NCI-H526 (cell line): ENCODE data around the gene SLC15A3.
"Not testable (repeated sequence)": the region's sequence is repeated elsewhere in the genome, so short reads cannot be mapped to it uniquely, and the experiment has no call there.

Experiments
- DNase-seq, 2 experiments: peaks; one replicate each; lab custom pipeline; 2025; lab: John Stamatoyannopoulos, UW

Gene SLC15A3

DNA sequence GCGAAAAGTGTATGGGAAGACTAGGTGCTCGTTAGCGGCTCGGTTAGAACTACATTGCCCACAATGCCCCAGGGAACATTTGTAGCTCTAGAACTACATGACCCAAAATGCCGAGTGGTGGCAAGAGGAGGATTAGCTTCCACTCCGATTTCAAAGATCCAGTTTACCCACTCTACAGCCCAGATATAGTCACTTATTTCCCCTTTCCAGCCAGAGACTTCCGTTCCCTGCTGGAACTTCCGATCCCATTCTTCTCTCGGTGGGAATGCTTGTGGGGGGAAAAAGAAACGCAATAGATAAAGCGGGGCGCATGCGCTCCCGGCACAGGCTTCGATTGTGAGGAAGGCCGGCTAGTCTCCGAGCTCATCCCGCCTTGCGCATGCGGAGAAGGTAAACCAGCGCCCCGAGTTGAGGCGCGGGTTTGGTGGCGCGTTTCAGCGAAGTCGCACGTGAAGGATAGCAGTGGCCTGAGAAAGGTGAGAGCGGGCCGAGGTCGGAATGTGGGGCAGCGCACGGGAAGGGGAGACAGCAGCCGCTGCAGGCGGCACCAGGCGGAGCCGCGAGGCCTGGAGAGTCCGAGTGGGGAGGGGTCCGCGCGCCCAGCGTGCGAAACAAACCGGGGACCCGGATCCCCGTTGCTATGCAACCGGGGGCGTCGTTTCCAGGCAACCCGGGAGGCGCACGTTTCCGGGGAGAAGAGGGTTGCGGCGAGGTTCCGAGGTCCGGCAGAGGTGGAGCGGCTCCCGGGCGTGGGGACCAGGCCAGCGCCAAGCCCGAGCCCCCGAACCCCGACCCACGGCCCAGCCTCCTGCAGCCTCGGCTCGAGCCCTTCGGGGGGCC lies 38.0 kb downstream of the SLC15A3 start, which contains the start of gene TMEM109:
Gene TMEM109 (plus strand): TSS at position 366 of the 840 bp plus-strand sequence. CDS start 5,536 bp downstream, outside the sequence.
- peak; percentile 96 to 97 for DNase-seq

DNA sequence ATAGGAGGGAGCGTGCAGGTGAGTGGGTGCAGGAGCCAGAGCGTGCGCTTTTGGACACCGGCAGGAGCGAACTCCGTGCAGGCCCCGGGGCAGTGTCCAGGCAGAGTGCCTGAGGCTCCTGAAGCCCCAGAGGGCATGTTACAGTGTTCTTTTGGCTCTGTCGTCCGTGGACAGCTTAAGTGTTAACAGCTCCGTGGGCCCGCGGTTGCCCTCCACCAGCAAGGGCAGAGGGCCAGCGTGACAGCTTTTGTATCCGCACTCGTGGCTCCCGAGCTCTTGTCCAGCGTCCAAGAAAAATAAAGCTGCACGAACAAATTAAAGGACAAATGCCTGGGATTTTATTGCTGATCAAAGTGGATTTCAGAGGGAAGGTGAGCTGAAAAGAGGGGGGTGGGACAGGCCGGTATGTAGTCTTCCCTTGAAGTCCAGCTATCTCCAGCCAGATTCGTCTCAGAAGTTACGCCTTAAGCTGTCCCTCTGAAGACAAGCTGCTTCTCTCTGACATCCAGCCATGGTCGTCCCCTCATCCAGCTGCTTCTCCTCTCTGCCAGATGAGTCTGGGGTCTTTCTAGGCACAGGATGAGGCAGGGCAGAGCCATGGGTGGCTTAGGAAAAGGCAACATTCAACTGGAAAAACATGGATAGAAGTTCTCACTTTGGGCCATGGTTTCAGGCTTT lies 39.0 kb downstream of the SLC15A3 start:
- no peak for DNase-seq

DNA sequence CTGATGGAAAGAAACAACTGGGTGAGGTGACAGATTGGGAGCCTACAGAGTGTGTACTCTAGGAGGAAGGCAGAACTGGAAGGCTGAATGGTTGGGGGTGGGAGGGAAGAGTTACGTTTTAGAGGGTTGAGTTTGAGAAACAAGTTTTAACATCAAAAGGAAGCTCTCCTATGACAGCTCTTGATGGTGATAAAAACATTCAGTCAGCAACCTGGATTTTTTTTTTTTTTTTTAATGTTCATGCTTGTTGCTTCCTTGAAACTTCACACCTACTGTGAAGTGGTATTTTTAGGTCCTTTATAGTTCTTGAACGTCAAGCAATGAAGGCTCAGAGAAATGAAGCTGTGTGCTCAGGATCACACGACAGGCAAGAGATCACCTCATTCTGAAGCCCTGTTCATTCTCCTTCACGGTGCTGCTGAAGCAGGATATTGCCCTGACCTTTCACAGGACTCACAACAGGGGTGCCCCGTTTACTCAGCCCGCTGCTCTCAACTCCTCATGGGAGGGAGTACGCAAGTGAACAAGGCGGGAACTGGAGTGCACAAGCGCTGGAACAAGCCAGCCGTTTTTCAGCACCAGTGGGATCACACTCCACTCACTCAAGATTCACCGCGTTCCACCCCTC lies 39.6 kb downstream of the SLC15A3 start:
- no peak for DNase-seq

DNA sequence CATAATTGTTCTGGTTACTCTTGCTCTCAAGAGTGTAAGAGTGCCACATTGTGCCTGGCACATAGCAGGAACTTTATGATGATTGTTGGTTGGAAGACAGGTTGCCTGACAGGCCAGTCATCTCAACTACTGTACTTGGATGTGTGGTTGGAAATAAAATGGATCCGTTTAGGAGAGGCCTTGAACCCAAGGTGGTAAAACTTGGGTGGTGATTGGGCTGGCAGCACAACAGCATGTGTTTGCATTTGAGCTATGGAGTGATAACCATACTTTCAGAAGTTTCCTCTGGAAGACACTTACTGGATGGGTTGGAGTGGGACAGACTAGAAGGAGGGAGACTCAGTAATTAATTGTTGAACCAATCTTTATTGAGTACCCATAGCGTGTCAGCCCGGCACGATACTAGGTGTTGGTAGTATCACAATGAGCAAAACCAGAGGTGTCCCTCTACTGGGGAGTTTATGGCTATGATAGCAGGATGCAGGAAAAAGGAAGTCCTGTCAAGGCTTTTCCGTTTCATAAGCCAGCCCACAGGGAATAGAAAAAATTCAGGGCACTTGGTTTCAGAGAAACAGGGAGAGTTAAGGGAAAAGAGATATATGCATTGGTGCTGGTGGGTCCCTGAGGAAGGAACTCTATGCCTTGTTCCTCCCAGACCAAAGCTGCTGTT lies 41.1 kb downstream of the SLC15A3 start:
- DNase-seq: no peak

DNA sequence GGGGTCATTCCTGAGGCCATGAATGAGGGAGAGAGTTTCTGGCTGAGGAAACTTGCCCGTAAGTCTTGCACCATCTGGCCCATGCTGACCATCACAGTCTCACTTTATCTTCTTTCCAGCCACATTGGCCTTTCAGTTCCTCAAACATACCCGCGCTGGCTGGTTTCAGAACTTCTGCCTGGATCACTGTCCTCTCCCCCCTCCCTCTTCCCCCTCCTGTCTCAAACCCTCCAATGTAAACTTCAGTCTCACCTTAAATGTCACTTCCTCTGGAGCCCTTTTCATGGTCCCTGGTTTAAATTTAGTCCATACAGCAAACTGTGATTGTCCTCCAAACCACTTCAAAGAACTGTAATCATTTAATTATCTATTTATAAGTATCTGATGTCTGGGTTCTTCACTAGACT lies 41.7 kb downstream of the SLC15A3 start:
- DNase-seq: no peak

DNA sequence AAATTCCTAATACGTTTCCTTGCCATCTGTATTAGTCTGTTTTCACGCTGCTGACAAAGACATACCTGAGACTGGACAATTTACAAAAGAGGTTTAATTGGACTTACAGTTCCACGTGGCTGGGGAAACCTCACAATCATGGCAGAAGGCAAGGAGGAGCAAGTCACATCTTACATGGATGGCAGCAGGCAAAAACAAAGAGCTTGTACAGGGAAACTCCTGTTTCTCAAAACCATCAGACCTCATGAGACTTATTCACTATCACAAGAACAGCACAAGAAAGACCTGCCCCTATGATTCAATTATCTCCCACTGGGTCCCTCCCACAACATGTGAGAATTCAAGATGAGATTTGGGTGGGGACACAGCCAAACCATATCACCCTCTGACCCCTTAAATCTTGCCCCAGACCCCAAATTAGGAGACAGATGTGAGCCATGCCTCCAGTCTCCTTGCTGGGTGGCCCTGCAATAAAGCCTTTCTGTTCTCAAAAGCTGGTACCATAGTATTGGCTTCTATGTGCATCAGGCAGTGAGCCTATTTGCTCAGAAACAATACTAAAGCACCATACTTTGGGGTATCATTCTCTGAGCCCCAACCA lies 42.2 kb downstream of the SLC15A3 start:
- DNase-seq: not testable (repeated sequence)

DNA sequence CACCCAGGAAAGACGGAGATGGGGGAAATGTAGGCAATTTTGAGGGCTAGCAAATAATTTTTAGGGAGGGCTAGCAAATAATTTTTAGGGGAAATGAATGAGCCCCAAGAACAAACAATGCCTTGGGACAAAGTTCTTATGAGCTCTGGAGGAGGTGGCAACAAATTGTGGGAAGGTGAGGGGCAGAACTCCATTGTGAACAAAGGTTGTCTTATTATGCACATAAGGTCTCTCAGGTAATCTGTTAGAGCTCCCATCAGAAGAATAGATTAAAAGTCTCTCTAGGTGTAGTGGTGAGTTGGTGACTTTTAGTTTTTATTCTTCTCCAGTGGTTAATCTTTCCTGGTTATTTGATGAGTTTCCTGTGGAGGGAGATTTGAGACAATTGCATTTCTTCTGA lies 43.2 kb downstream of the SLC15A3 start:
- DNase-seq: no peak

DNA sequence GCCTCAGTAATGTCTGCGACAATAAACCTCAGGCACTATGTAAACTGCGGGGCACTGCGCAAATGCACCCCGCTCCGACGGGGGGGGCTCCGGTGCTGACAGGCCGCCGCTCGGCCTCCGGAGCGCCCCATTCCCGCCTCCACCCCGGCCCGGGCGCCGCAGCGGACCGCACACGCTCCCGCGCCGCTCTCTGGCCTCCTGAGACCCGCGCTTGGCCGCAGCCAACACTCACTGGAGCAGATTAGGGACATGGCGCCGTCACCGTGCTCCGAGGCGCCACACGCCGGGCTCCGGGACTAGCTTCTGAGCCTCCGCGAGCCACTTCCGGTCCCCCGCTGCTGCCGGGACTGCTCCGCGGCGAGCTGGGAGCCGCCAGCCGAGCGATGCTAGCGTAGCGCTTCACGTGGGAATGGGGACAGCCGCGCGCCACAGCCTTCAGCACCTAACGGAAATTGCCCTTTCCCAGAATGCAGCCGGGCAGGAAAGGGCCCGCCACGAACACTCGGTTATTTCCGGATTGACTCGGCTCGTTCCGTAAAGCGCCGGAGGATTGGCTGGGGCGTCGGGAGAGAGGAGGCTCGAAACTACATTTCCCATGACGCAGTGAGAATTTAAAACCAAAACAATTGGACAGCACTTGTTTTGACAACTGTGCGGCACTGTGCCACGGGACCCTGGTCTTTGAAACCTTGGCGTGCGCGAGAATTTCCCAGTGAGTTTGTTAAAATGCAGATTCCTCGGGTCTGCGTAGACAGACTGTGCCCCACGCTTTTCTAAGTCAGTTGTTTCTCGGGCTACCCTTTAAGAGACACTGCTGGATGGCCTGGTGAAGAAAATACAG lies 45.6 kb downstream of the SLC15A3 start, which contains the start of gene PRPF19:
Gene PRPF19 (minus strand): TSS at position 454 of the 841 bp plus-strand sequence. CDS start 203 bp downstream, at position 251.
- DNase-seq: peak; percentile 96 to 98

DNA sequence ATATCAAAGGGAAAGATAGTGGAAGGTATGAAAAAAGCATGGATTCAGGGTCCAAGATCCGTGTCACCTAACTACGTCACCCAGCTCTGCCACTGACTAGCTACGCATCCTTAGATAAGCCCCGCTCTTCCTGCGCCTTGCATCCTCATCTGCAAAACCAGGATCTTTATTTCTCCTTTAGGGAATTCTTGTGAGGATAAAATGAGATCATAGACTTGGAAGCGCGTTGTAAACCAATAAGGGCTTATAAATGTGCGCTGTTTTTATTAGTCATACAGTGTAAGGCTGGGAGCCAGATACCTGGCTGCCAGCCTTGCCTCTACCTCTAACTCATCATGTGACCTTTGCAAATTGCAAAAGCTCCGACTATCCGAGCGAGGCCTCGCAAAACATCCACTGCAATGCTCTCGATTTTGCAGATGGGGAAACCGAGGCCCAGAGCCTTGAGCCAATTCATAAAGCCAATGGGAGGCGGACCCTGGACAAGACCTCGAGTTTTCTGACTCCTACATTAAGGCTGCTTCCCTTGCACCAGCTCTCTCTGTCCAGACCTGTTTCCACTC lies 46.3 kb downstream of the SLC15A3 start:
- peak in 1 of 2 experiments; percentile 55 for DNase-seq

DNA sequence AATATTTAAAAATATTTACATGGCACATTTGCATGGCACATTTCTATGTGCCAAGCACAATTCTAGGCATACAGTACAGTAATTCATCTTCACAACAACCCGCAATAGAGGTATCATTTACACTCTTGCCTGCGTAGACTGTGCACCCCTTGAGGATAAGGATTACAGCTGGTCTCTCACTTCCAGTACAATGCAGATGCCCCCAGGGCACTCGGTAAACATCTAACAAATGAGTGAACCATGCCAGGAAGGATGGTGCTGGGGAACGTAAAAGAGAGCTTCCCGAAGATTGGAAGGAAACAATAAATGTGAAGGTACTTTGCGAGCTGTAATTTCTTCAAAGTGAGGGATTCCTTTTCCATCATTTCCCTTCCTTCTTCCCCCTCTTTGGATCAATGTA lies 46.9 kb downstream of the SLC15A3 start:
- peak; percentile 27 to 51 for DNase-seq

DNA sequence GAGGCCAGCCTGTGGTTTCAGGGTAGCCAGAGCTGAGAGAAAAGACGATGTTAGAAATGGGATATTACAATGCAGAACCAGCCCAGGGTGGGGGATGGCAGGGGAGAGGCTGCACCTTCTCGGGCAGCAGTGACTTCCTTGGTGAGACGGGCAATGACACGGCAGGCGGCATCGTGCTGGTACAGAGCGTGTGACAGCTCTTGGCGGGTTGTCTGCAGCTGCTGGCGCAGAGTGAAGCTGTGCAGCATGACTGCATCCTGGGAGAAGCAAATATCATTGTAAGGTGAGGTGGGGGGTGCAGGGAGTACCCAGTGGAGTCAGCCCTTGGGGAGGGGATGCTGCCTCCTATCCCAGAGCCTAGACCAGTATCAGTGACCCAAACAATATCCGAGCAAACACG lies 49.4 kb downstream of the SLC15A3 start:
- no peak for DNase-seq

DNA sequence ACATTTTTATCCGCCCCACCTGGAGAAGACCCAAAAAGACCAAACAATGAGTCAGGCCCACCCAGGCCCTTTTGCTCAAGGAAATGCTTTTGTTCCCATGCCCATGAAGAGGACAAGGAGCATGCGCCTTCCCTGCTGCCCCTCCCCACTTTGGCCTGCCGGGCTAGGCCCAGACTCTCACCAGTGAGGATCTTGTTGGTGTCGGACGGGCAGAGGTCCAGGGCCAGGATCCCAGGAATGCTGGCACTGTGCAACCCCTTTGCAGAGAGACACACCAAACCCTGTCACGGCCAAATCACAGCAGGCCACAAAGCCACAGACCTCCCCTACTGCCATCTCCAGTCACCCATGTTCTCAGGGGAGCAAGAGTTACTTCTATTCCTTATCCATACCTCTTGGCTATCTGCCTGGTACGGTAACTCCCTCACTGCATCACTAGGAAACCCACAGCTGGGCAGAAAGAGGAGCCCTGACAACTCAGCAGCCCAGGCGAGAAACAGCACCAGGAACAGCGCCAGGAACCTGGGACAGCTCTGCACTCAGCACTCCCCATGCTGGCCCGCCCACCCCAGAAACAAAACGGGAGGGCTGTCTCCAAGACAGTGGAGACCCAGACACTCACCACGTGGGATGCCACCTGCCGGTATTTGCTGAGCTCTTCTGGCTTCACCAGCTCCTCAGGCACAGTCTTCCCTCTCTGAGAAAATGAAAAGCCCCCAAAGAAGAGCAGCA lies 51.1 kb downstream of the SLC15A3 start:
- DNase-seq: no peak

DNA sequence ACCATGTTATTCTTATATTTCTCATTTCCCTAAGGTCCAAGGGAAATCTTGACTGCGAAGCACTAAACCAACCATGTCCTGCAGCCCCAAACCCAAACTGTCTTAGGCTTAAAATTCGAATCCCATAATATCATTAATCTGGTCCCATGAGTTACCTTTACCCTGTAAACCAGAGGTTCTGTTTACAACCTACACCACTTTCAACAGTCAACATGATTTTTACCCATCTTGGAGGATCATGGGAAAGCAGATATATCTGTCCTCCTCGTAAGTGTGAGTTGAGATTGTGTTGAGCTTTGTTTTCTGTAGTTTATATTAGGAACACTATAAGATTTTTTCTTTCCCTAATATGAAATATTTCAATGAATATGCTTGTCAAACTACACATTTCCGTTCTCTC lies 52.0 kb downstream of the SLC15A3 start:
- no peak for DNase-seq

DNA sequence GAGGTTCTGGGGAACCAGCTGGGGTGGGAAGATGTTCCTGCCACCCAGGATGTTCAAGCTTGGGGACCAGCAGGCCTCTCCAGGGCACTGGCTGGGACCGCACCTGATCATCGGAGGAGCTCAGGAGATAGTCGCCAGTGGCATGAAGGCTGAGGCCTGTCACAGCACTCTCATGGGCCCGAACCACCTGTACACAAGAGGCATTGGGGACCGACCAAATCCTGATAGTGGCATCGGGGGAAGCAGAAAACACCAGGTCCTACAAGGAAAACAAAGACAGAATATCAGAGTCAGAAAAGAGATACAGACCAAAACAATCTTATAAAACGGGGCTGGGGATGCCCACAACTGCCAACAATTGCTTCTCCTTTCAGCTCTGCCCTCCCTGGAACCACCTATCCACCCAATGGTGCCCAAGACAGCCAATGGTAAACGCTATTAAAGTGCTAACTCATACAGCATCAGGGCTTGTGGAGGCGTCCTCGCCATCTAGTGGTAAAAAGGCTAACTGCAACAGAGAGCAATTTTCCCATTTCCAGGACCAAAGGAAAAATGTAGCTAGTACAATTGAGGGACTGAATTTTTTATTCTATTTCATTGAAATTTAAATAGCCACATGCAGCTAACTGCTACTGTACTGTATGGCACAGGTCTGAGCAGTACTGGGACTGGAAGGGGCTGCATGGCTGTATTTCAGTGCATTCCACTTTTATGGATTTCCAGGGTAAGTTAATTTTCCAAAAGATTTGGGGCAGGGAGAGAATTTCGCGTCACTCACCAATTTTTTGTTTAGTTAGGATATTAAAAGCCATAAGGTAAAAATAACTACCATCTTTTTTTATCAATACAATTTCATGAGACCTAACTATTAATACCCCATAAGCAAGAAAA lies 52.7 kb downstream of the SLC15A3 start:
- peak; percentile 20 to 75 for DNase-seq

DNA sequence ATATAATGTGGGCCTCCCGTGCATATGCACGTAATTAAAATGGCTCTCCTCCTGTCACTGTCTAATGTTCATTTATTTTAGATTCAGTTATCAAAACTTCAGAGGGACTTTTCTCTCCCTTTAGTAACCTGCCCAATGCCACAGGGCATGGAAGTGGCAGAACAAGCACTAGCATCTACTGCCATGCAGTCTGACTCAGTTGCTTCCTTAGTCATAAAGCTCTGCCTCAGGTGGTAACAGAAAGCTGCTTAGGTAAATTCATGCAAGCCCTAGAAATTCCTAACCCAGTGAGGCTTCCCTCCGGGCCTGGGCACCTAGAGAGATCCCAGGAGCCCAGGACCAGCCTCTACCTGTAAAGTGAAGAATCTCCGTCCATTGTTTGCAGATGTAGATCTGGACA lies 54.5 kb downstream of the SLC15A3 start:
- no peak for DNase-seq

DNA sequence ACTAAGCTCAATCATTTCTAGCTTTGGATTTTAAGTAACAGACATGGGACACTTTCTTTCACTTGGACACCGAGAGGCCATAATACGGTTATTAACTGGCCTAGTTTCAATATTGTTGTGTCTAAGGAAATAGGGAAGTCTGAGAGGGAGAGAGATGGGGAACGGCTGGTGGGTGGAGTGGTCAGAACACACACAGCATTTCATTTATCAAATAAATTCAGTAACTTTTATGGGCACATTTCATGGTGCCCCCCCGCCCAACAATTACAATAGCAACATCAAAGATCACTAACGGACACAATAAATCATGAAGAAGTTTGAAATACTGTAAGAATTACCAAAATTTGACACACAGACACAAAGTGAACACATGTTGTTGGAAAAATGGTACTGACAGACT lies 56.3 kb downstream of the SLC15A3 start:
- DNase-seq: no peak

DNA sequence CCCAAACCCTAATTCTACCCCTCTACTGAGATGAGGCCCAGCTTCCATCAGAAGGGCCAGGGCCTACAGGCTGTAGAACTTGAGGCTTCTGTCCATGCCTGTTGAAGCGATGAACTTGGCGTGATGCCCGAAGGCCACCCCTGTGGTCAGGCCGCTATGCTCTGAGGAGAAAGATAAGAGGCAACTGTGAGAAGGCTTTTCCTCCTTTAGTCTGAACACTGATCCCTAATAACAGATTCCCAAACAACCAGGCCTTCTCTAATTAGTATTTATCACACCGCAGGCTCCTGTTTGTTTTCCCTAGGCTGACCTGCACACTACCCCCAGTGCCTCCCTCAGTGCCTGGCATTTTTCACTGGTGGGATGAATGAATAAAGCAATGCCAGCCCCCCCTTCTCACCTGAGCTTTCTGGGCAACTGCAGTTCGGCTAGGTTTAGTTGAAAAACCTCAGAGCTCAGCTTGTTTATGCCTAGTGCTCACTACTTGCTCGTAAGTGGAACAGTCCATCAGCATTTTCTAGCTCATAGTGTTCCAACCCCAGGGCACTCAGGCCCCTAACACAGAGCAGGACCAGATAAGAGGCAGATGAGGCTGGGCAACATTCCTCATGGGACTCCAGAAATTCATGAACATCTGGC lies 60.8 kb downstream of the SLC15A3 start:
- no peak for DNase-seq

DNA sequence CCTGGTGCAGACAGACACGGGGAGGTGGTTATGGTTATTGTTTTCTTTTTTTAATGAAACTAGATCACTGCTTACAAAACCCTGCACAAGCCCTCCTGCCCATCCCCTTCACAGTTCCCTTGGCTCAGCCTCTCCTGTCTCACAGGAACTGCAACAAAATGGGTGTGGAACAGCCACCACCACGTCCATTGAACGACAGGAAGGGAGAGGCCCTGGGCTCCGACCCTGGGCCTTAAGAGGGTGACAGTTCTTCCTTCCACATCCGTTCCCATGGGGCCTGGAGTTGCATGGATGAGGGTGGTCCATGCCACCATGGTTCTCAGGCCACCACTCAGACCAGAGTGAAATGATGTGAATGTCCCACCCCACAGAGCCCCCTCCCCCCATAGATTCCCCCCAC lies 61.3 kb downstream of the SLC15A3 start:
- DNase-seq: no peak
